Glutamatergic neuron (in vitro differentiated cells): ENCODE data around the gene SRPK2. TPM values are rescaled to one million over a fixed set of nuclear protein-coding genes. Genes with fewer than 3 reads are reported as not detected.

Source experiments
- DNase-seq: peaks from one replicate; pipeline ENCODE4 v3.0.0; 2022
- H3K27ac Mint-ChIP-seq: one replicate; pipeline ENCODE4 v1.8.0; 2020; ENCODE audit warnings: mild to moderate bottlenecking, mixed read lengths, inconsistent platforms; ENCODE audit not compliant: unreplicated experiment
- H3K27me3 Mint-ChIP-seq: one replicate; pipeline ENCODE4 v1.8.0; 2020; ENCODE audit warnings: mild to moderate bottlenecking, moderate library complexity, mixed read lengths, inconsistent platforms; ENCODE audit not compliant: unreplicated experiment
- H3K36me3 Mint-ChIP-seq: one replicate; pipeline ENCODE4 v1.8.0; 2020; ENCODE audit warnings: mild to moderate bottlenecking, mixed read lengths, inconsistent platforms; ENCODE audit not compliant: unreplicated experiment
- H3K4me1 Mint-ChIP-seq: one replicate; pipeline ENCODE4 v1.8.0; 2020; ENCODE audit warnings: mild to moderate bottlenecking, low read depth, mixed read lengths, inconsistent platforms; ENCODE audit not compliant: unreplicated experiment
- H3K4me3 Mint-ChIP-seq: one replicate; pipeline ENCODE4 v1.8.0; 2020; ENCODE audit warnings: mild to moderate bottlenecking, mixed read lengths, inconsistent platforms; ENCODE audit not compliant: unreplicated experiment
- H3K9me3 Mint-ChIP-seq: one replicate; pipeline ENCODE4 v1.8.0; 2020; ENCODE audit warnings: mild to moderate bottlenecking, moderate library complexity, mixed read lengths, inconsistent platforms; ENCODE audit not compliant: unreplicated experiment
- total RNA-seq: library from RNA; stranded (reverse); fragmentation: NEBNext Ultra II Directional; extraction: Animal tissue kit (Norgen Biotek cat#: 25700); gene quantifications from one replicate; pipeline ENCODE4 v1.2.1, GENCODE V29; 2021; ENCODE audit not compliant: unreplicated experiment
- TF ChIP-seq, protein P1 (sequence below): fragments of 200-600 bp; sonication (generic); IDR thresholded peaks from one replicate; pipeline ENCODE4 v1.5.0; 2021; ENCODE audit not compliant: partially characterized antibody, unreplicated experiment

Gene SRPK2
- total RNA-seq, 1 donor from 2014 or later, result 131 TPM

DNA sequence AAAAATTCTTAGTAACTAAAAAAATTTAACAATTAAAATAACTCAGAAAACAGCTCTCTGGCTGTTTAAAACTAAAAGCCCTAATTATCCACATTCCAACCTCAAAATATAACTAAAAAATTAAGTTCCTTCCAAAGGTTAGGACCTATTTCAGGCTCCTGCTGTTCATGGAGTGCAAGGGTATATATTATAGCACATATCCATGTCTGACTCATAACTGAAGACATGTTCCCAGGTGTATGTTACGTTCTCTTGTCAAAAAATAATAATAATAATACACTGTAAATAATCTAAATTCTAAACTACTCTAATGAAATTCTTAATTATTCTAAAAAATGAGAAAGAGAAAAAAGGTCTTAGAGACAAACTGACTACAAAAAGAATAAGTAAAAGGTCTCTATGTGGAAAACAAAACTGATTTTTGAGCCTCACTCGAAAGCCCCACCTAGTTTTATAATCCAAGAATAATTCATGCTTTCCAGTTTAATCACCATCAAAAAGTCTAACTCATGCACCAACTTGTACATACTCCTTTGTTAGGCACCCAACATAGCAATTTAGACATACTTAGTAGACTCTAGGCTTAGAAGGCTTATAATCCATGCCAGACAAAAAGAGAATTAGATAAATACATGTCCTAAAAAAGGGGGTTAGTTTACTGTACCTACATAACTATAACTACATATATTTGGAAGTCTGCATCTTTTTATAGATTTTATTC is 203.3 kb downstream of the SRPK2 start:
- Mint-ChIP-seq H3K4me3 (no peak overlapping the region), H3K4me1 (peaks cover 4% of the 10 kb centered on the region), H3K27me3 (peaks cover 3% of the 10 kb centered on the region), H3K36me3 (no peaks in the 10 kb centered on the region), H3K9me3 (peaks cover 2% of the 10 kb centered on the region), H3K27ac (no peak overlapping the region)
- no peak for DNase-seq
- TF ChIP-seq, protein P1, sequence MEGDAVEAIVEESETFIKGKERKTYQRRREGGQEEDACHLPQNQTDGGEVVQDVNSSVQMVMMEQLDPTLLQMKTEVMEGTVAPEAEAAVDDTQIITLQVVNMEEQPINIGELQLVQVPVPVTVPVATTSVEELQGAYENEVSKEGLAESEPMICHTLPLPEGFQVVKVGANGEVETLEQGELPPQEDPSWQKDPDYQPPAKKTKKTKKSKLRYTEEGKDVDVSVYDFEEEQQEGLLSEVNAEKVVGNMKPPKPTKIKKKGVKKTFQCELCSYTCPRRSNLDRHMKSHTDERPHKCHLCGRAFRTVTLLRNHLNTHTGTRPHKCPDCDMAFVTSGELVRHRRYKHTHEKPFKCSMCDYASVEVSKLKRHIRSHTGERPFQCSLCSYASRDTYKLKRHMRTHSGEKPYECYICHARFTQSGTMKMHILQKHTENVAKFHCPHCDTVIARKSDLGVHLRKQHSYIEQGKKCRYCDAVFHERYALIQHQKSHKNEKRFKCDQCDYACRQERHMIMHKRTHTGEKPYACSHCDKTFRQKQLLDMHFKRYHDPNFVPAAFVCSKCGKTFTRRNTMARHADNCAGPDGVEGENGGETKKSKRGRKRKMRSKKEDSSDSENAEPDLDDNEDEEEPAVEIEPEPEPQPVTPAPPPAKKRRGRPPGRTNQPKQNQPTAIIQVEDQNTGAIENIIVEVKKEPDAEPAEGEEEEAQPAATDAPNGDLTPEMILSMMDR, result no peak

GRCh38 chr7:105180002-105180401 is 208.7 kb downstream of the SRPK2 start:
- Mint-ChIP-seq H3K9me3 (peaks cover 1% of the 10 kb centered on the region), H3K4me1 (peaks cover 2% of the 10 kb centered on the region), H3K27ac (no peak overlapping the region), H3K4me3 (no peak overlapping the region), H3K36me3 (peaks cover 6% of the 10 kb centered on the region), H3K27me3 (peaks cover 3% of the 10 kb centered on the region)
- DNase-seq, result no peak
- TF ChIP-seq, protein P1, result no peak

GRCh38 chr7:105178928-105179541 is 209.7 kb downstream of the SRPK2 start:
- H3K36me3 Mint-ChIP-seq, result peaks cover 6% of the 10 kb centered on the region
- DNase-seq, result no peak

DNA sequence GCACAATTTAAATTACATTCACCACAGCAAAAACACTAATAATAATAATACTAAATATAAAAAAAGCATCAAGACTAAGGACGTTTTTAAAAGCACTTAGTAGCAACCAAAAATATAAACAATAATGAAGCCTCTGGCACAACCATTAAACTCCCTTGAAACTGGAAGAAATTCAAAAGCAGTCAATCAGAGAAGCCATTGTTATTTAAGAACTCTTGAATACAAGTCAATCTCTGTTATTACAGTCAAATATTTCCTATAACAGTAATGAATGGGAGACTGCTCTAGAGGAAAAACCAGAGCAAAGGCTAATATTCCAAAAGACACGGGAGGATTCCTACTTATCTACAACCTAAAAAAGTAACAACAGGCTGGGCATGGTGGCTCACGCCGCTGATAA is 210.5 kb downstream of the SRPK2 start:
- H3K36me3 Mint-ChIP-seq, result peaks cover 6% of the 10 kb centered on the region
- peaks cover 3% of the 10 kb centered on the region for H3K27me3 Mint-ChIP-seq
- no peak for DNase-seq
- no peak overlapping the region for H3K4me3 Mint-ChIP-seq
- TF ChIP-seq, protein P1, result no peak
- peaks cover 5% of the 10 kb centered on the region for H3K4me1 Mint-ChIP-seq
- peaks cover 1% of the 10 kb centered on the region for H3K9me3 Mint-ChIP-seq
- no peak overlapping the region for H3K27ac Mint-ChIP-seq

More at GRCh38 chr7:105178928-105179541, 209.7 kb downstream of the SRPK2 start:
- peaks cover 3% of the 10 kb centered on the region for H3K27me3 Mint-ChIP-seq
- peaks cover 1% of the 10 kb centered on the region for H3K9me3 Mint-ChIP-seq
- TF ChIP-seq, protein P1, result no peak
- H3K27ac Mint-ChIP-seq, result no peak overlapping the region
- H3K4me1 Mint-ChIP-seq, result peaks cover 2% of the 10 kb centered on the region
- no peak overlapping the region for H3K4me3 Mint-ChIP-seq

DNA sequence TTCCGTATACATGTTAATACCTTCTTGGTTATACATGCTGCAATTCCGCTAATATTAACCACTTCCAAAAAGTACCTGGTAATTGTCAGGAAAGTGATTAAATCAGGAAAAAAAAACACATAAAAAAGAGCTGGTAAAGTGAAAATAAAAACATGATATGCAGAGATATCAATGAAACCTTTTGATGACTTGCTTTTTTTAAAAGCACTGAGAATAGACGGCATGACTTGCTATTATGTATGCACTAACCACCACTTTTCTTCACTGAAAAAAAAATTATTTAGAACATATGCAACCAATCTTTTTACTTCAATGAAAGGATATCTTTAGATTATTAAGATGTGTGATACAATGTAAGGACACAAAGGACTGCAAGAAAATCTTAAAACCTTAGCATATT is 211.7 kb downstream of the SRPK2 start:
- peaks cover 6% of the 10 kb centered on the region for H3K36me3 Mint-ChIP-seq
- H3K27me3 Mint-ChIP-seq, result peaks cover 3% of the 10 kb centered on the region
- H3K4me3 Mint-ChIP-seq, result no peak overlapping the region
- TF ChIP-seq, protein P1, result no peak
- peaks cover 6% of the 10 kb centered on the region for H3K4me1 Mint-ChIP-seq
- DNase-seq, result no peak
- H3K27ac Mint-ChIP-seq, result no peak overlapping the region
- H3K9me3 Mint-ChIP-seq, result peaks cover 1% of the 10 kb centered on the region
